Large intestine (tissue), 3 donors: ENCODE data around the gene CALML3. TPM values are rescaled to one million over a fixed set of nuclear protein-coding genes. Genes with fewer than 3 reads are reported as not detected.
A peak's percentile ranks its signal among the peaks of the same experiment; 100 is the strongest.

Source experiments
- DNase-seq, 2 donors: peaks; one replicate each; pipeline versions ENCODE4 v3.0.0 to v3.0.0-alpha.2; 2013
- H3K27ac ChIP-seq: one replicate; pipeline ENCODE4 v1.5.1; 2013; ENCODE audit warnings: low read length
- H3K27me3 ChIP-seq: 2 replicates; pipeline ENCODE4 v1.6.1; 2013; ENCODE audit warnings: low read length; ENCODE audit not compliant: control insufficient read depth, insufficient read depth
- H3K36me3 ChIP-seq: 2 replicates; pipeline ENCODE4 v1.6.1; 2013; ENCODE audit warnings: low read length; ENCODE audit not compliant: control insufficient read depth, insufficient read depth
- H3K4me1 ChIP-seq: one replicate; pipeline ENCODE4 v1.6.1; 2013; ENCODE audit warnings: low read length; ENCODE audit not compliant: control insufficient read depth, insufficient read depth
- H3K4me3 ChIP-seq: one replicate; pipeline ENCODE4 v1.5.1; 2013; ENCODE audit warnings: low read length
- H3K9me3 ChIP-seq: one replicate; pipeline ENCODE4 v1.6.1; 2013; ENCODE audit warnings: mild to moderate bottlenecking, low read depth, low read length, moderate library complexity; ENCODE audit not compliant: control insufficient read depth
- whole genome bisulfite sequencing: methylation state at CpG from one replicate; pipeline ENCODE4 v1.1.5; 2013; ENCODE audit warnings: low lambda C conversion rate; ENCODE audit not compliant: insufficient coverage; 5-methylcytosine and 5-hydroxymethylcytosine counted together
- polyA plus RNA-seq: library from polyadenylated mRNA; unstranded; fragments of 120-200 nt; gene quantifications from one replicate; pipeline ENCODE4 v1.2.1, GENCODE V29; 2013

CALML3 gene
- polyA plus RNA-seq, 1 donor = 0.09 TPM

DNA sequence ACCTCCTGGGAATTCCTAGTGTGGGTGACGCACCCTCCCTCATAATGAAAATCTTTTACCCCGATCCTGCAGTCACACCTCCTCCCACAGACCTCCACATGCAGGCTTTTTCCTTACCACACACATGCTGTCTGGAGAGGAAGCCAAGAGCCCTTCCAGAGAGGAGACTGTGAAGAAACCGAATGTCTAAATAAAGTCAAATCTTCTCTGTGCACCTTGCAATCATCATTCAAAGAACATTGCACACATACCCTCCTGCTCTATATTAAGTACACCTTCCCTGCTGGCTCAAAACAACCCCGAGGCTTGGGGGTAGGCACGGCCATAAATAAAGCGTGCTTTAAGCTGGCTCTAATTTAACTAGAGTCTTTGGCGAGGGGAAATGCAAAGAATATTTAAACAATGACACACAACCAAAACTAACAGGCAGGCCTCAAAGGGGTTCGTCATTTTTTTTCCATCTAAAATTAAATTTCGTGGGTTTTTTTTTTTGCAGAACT, 34.9 kb downstream of the CALML3 start:
- no peak for DNase-seq
- Histone ChIP-seq H3K9me3 (peaks cover 2% of the 10 kb centered on the region), H3K4me1 (peaks cover 15% of the 10 kb centered on the region), H3K27me3 (no peaks in the 10 kb centered on the region), H3K4me3 (no peak overlapping the region), H3K36me3 (no peaks in the 10 kb centered on the region), H3K27ac (no peak overlapping the region)
- 75% methylated on average over 3 of the region's 9 CpGs for WGBS

- no peak for DNase-seq
- WGBS = 80% methylated on average over 1 of the region's 10 CpGs
- peaks cover 2% of the 10 kb centered on the region for H3K9me3 ChIP-seq
- H3K4me3 ChIP-seq = no peak overlapping the region
- H3K4me1 ChIP-seq = peaks cover 15% of the 10 kb centered on the region
- H3K27ac ChIP-seq = peak overlapping the region; percentile 26
- no peaks in the 10 kb centered on the region for H3K27me3 ChIP-seq
- no peaks in the 10 kb centered on the region for H3K36me3 ChIP-seq
Measured at GRCh38 chr10:5560142-5560816, 35.5 kb downstream of the CALML3 start.

- WGBS = no CpG with 5 or more reads among the region's 28 CpGs
- Histone ChIP-seq H3K4me1 (peaks cover 16% of the 10 kb centered on the region), H3K27me3 (no peaks in the 10 kb centered on the region), H3K9me3 (peaks cover 2% of the 10 kb centered on the region), H3K36me3 (no peaks in the 10 kb centered on the region), H3K27ac (no peak overlapping the region), H3K4me3 (no peak overlapping the region)
- no peak for DNase-seq
Measured at GRCh38 chr10:5560817-5561703, 36.3 kb downstream of the CALML3 start.

DNA sequence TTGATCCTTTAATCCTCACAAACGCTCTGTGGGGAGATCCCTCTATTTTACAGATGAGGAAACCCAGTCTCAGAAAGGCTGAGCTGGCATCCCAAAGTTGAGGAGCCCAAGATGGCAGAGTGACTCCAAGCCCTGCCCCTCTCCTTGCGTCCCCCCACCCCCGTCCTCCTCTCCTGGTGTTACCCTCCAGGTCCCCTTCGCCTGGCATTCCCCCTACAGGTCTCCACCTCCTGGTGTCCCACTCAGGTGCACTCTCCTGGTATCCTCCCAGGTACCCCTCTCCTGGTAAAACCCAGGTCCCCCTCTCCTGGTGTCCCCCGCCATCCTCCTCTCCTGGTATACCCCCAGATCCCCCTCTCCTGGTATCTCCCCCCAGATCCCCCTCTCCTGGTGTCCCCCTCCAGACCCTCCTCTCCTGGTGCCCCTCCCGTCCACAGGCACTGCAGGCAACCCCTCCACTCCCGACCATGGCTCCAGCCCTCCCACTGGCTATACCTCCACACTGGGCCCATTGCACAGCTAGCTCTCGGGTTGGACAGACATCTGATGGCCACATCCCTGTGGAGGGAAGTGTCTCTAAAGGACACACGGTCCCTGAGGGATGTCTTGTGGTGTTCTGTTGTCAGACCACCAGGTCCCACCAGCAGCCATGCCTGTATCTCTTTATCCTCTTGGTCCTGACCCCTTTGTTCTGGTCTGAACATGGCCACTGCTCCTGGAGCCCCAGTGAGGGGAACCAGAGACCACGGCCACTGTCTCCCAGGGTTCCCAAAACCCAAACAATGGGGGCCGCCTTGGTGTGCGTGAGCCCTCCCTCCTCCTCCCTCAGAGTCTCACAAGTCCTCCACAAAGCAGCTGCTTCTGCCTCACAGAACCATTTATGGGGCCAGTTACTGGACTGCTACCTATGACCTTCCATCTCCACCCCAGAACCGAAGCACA, 37.2 kb downstream of the CALML3 start:
- H3K4me1 ChIP-seq = peaks cover 16% of the 10 kb centered on the region
- no peak overlapping the region for H3K4me3 ChIP-seq
- DNase-seq = no peak
- no peaks in the 10 kb centered on the region for H3K27me3 ChIP-seq
- H3K27ac ChIP-seq = no peak overlapping the region
- no CpG with 5 or more reads among the region's 13 CpGs for WGBS
- peaks cover 2% of the 10 kb centered on the region for H3K9me3 ChIP-seq
- H3K36me3 ChIP-seq = no peaks in the 10 kb centered on the region

DNA sequence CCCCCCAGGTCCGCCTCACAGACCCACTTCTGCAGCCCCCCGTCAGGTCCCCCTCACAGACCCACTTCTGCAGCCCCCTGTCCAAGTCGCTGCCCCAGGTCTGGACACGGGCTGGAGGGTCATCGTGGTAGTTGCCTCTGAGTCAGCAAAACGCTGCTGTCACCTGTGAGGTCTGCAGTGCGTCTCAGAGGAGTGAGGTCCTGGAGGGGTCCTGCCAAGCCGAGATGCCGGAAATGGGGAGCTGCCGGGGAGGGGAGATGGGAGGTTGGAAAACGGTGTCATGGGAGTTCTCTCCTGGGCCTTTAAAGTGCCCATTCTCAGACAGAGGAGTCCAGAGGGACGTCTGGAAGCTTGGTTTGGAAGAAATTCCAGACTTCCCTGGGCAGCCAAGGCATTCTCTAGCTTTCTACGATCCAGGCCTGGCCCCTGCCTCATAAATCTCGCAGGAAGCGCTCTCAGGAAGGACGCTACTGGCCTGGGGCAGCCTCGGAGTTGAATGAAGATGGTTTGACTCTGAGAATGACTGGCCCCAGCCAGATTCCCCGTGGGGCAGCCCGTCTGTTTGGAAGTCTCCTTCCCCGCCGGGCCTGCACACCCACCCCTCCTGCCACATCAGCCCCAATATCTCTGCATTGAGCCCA, 38.7 kb downstream of the CALML3 start:
- Histone ChIP-seq H3K36me3 (no peaks in the 10 kb centered on the region), H3K4me3 (no peak overlapping the region), H3K9me3 (peaks cover 2% of the 10 kb centered on the region), H3K27me3 (no peaks in the 10 kb centered on the region), H3K4me1 (peaks cover 21% of the 10 kb centered on the region), H3K27ac (no peak overlapping the region)
- no peak for DNase-seq
- no CpG with 5 or more reads among the region's 21 CpGs for WGBS

DNA sequence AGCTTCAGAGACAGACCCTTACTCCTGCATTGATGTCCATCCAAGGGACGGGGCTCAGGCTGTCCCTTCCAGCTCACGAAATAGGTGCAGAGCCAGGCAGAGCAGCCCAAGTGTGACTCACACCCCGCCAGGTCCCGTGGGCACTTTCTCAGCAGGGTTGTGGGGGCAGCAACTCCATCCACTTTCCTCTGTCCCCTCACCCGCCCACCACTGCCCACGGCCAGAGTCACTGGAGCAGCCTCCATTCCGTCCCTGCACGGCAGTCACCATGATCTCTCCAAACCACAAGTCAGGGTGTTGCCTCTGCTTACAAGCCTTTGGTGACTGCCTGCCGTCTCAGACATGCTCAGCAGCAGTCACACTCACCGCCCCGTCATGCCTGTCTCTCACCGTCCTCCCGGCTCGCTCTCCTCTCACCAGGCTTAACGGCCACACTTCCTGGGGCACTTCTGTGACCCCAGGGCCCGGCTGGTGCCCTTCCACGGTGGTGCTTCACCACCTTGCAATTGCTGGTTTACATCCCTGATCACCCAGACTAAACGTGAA, 39.3 kb downstream of the CALML3 start:
- no CpG with 5 or more reads among the region's 18 CpGs for WGBS
- Histone ChIP-seq H3K36me3 (no peaks in the 10 kb centered on the region), H3K4me3 (no peak overlapping the region), H3K27ac (no peak overlapping the region), H3K9me3 (peaks cover 4% of the 10 kb centered on the region), H3K27me3 (no peaks in the 10 kb centered on the region), H3K4me1 (peaks cover 21% of the 10 kb centered on the region)
- no peak for DNase-seq

- Histone ChIP-seq H3K27me3 (no peaks in the 10 kb centered on the region), H3K27ac (no peak overlapping the region), H3K4me3 (no peak overlapping the region), H3K36me3 (no peaks in the 10 kb centered on the region), H3K4me1 (peaks cover 21% of the 10 kb centered on the region), H3K9me3 (peaks cover 5% of the 10 kb centered on the region)
- peak in 1 of 2 donors; percentile 63 for DNase-seq
- WGBS = no CpG with 5 or more reads among the region's 17 CpGs
Measured at GRCh38 chr10:5564537-5565204, 39.9 kb downstream of the CALML3 start.

GRCh38 chr10:5565205-5565545, 40.4 kb downstream of the CALML3 start:
- Histone ChIP-seq H3K4me3 (no peak overlapping the region), H3K9me3 (peaks cover 5% of the 10 kb centered on the region), H3K36me3 (no peaks in the 10 kb centered on the region), H3K27me3 (no peaks in the 10 kb centered on the region), H3K27ac (no peak overlapping the region), H3K4me1 (peaks cover 21% of the 10 kb centered on the region)
- WGBS = no CpG with 5 or more reads among the region's 8 CpGs
- no peak for DNase-seq
